Activated CD4-positive, alpha-beta T cell treated with anti-CD3 and anti-CD28 coated beads, Interleukin-2, Interleukin-4, amounts not matched to agents 100 ng/mL and 50 ng/mL, durations not matched to agents 16 hours and 8 hours (primary cell): ENCODE results near the gene BCKDK.

Experiments
- DNase-seq: peaks from one replicate; pipeline ENCODE4 v3.0.0-alpha.2; 2020; ENCODE audit warnings: low spot score

BCKDK gene

GRCh38 chr16:31108035-31108793 is at the start of gene BCKDK:
BCKDK (plus strand) TSS chr16:31108386; CDS start chr16:31109224, 838 bp downstream.
- peak; percentile 84 for DNase-seq

GRCh38 chr16:31061126-31061812 is 46.9 kb upstream of the BCKDK start:
- DNase-seq = no peak

GRCh38 chr16:31061813-31062440 is 46.3 kb upstream of the BCKDK start:
- no peak for DNase-seq

GRCh38 chr16:31063495-31063842 is 44.7 kb upstream of the BCKDK start:
- no peak for DNase-seq

- DNase-seq = peak; percentile 52
These were observed 44.2 kb upstream of the BCKDK start for GRCh38 chr16:31063843-31064611.

- DNase-seq = no peak
These were observed 43.2 kb upstream of the BCKDK start for GRCh38 chr16:31064882-31065461.

- DNase-seq = no peak
These were observed 40.8 kb upstream of the BCKDK start for GRCh38 chr16:31067342-31067741.

GRCh38 chr16:31071861-31072260 is 36.3 kb upstream of the BCKDK start:
- DNase-seq = no peak

GRCh38 chr16:31072540-31073141 is 35.5 kb upstream of the BCKDK start:
- DNase-seq = peak; percentile 44

GRCh38 chr16:31073142-31073969 is 34.8 kb upstream of the BCKDK start:
- peak; percentile 89 for DNase-seq

GRCh38 chr16:31073970-31074813 is 34.0 kb upstream of the BCKDK start, which contains the start of the genes ZNF646 and ZNF668:
ZNF646 (plus strand) TSS chr16:31074422; CDS start chr16:31076325, 1,903 bp downstream.
ZNF668 (minus strand) TSS chr16:31074240; CDS start chr16:31064459, 9,781 bp downstream.
- DNase-seq = peak; percentile 99

GRCh38 chr16:31074814-31075183 is 33.4 kb upstream of the BCKDK start:
- no peak for DNase-seq

GRCh38 chr16:31076319-31076718 is 31.9 kb upstream of the BCKDK start:
- DNase-seq = no peak

- DNase-seq = no peak
These were observed 31.2 kb upstream of the BCKDK start for GRCh38 chr16:31077024-31077423.

- no peak for DNase-seq
These were observed 30.4 kb upstream of the BCKDK start for GRCh38 chr16:31077592-31078396.

GRCh38 chr16:31078597-31079341 is 29.4 kb upstream of the BCKDK start:
- no peak for DNase-seq

GRCh38 chr16:31079342-31079944 is 28.7 kb upstream of the BCKDK start:
- DNase-seq = no peak
